ENCODE measurements around the gene ALB.

The ALB gene

GRCh38 chr4:73419106-73420038 is 15.3 kb downstream of the ALB start:
- TF ChIP-seq TAF1 (IDR thresholded peaks at IDR 0.05; ENCODE audit: borderline replicate concordance, low read depth, low read length) (no peak), POLR2AphosphoS5 (IDR thresholded peaks at IDR 0.05; ENCODE audit: low read depth, low read length) (no peak), POLR2A (IDR thresholded peaks at IDR 0.05; ENCODE audit: low read depth, low read length) (no peak)
- no peak for DNase-seq (ENCODE audit: insufficient read length)
- FAIRE-seq, result no peak

- TF ChIP-seq POLR2AphosphoS5 (IDR thresholded peaks at IDR 0.05; ENCODE audit: low read depth, low read length), result no peak
- no peak for TF ChIP-seq POLR2A (IDR thresholded peaks at IDR 0.05; ENCODE audit: low read depth, low read length)
- no peak for TF ChIP-seq TAF1 (IDR thresholded peaks at IDR 0.05; ENCODE audit: borderline replicate concordance, low read depth, low read length)
- no peak for DNase-seq (ENCODE audit: insufficient read length)
- FAIRE-seq, result no peak
These were observed 16.5 kb downstream of the ALB start for GRCh38 chr4:73420615-73421014.

- DNase-seq (ENCODE audit: insufficient read length), result no peak
- TF ChIP-seq TAF1 (IDR thresholded peaks at IDR 0.05; ENCODE audit: borderline replicate concordance, low read depth, low read length) (no peak), POLR2AphosphoS5 (IDR thresholded peaks at IDR 0.05; ENCODE audit: low read depth, low read length) (no peak), POLR2A (IDR thresholded peaks at IDR 0.05; ENCODE audit: low read depth, low read length) (no peak)
- no peak for FAIRE-seq
These were observed 17.8 kb downstream of the ALB start for GRCh38 chr4:73421708-73422457.

GRCh38 chr4:73422458-73422752 is 18.3 kb downstream of the ALB start:
- DNase-seq (ENCODE audit: insufficient read length) (no peak), FAIRE-seq (no peak)
- TF ChIP-seq POLR2AphosphoS5 (IDR thresholded peaks at IDR 0.05; ENCODE audit: low read depth, low read length), result no peak

- no peak for TF ChIP-seq TAF1 (IDR thresholded peaks at IDR 0.05; ENCODE audit: borderline replicate concordance, low read depth, low read length)
- no peak for TF ChIP-seq POLR2A (IDR thresholded peaks at IDR 0.05; ENCODE audit: low read depth, low read length)
- no peak for TF ChIP-seq POLR2AphosphoS5 (IDR thresholded peaks at IDR 0.05; ENCODE audit: low read depth, low read length)
- no peak for FAIRE-seq
- no peak for DNase-seq (ENCODE audit: insufficient read length)
These were observed 19.1 kb downstream of the ALB start for GRCh38 chr4:73423184-73423583.

GRCh38 chr4:73426666-73427065 is 22.6 kb downstream of the ALB start:
- no peak for FAIRE-seq
- no peak for DNase-seq (ENCODE audit: insufficient read length)
- TF ChIP-seq POLR2AphosphoS5 (IDR thresholded peaks at IDR 0.05; ENCODE audit: low read depth, low read length), result no peak

GRCh38 chr4:73429118-73429517 is 25.0 kb downstream of the ALB start:
- FAIRE-seq, result no peak
- no peak for DNase-seq (ENCODE audit: insufficient read length)
- TF ChIP-seq POLR2AphosphoS5 (IDR thresholded peaks at IDR 0.05; ENCODE audit: low read depth, low read length) (no peak), POLR2A (IDR thresholded peaks at IDR 0.05; ENCODE audit: low read depth, low read length) (no peak), TAF1 (IDR thresholded peaks at IDR 0.05; ENCODE audit: borderline replicate concordance, low read depth, low read length) (no peak)

- DNase-seq (ENCODE audit: insufficient read length) (no peak), FAIRE-seq (no peak)
- TF ChIP-seq POLR2AphosphoS5 (IDR thresholded peaks at IDR 0.05; ENCODE audit: low read depth, low read length) (no peak), TAF1 (IDR thresholded peaks at IDR 0.05; ENCODE audit: borderline replicate concordance, low read depth, low read length) (no peak), POLR2A (IDR thresholded peaks at IDR 0.05; ENCODE audit: low read depth, low read length) (no peak)
These were observed 25.9 kb downstream of the ALB start for GRCh38 chr4:73429826-73430587.

GRCh38 chr4:73431813-73432168 is 27.7 kb downstream of the ALB start:
- TF ChIP-seq POLR2AphosphoS5 (IDR thresholded peaks at IDR 0.05; ENCODE audit: low read depth, low read length) (no peak), POLR2A (IDR thresholded peaks at IDR 0.05; ENCODE audit: low read depth, low read length) (no peak), TAF1 (IDR thresholded peaks at IDR 0.05; ENCODE audit: borderline replicate concordance, low read depth, low read length) (no peak)
- DNase-seq (ENCODE audit: insufficient read length) (no peak), FAIRE-seq (no peak)

GRCh38 chr4:73432169-73433000 is 28.3 kb downstream of the ALB start:
- DNase-seq (ENCODE audit: insufficient read length) (no peak), FAIRE-seq (no peak)
- TF ChIP-seq TAF1 (IDR thresholded peaks at IDR 0.05; ENCODE audit: borderline replicate concordance, low read depth, low read length) (no peak), POLR2AphosphoS5 (IDR thresholded peaks at IDR 0.05; ENCODE audit: low read depth, low read length) (no peak)

GRCh38 chr4:73433140-73433539 is 29.1 kb downstream of the ALB start:
- DNase-seq (ENCODE audit: insufficient read length) (no peak), FAIRE-seq (no peak)
- TF ChIP-seq TAF1 (IDR thresholded peaks at IDR 0.05; ENCODE audit: borderline replicate concordance, low read depth, low read length) (no peak), POLR2AphosphoS5 (IDR thresholded peaks at IDR 0.05; ENCODE audit: low read depth, low read length) (no peak), POLR2A (IDR thresholded peaks at IDR 0.05; ENCODE audit: low read depth, low read length) (no peak)
